Upper lobe of left lung (tissue), 6 donors: ENCODE data around the gene DLL4. TPM values are rescaled to one million over a fixed set of nuclear protein-coding genes. Genes with fewer than 3 reads are reported as not detected.

ENCODE experiments used
- ATAC-seq, 2 donors: fragments of 200-7000 bp; cut with Tn5 transposase; one replicate each; pipeline ENCODE4 v1.9.1; 2022; ENCODE audit warnings: mild to moderate bottlenecking in 2 of 2, moderate library complexity in 2 of 2; ENCODE audit not compliant: low FRiP score in 2 of 2
- DNase-seq, 2 donors: peaks; one replicate each; pipeline ENCODE4 v3.0.0-alpha.2; 2019 to 2020
- H3K27ac ChIP-seq, 4 donors: fragments of 200-600 bp; sonication (generic); one replicate each; pipeline ENCODE4 v1.5.1; 2016 to 2019
- H3K27me3 ChIP-seq, 4 donors: fragments of 200-600 bp; sonication (generic); one replicate each; pipeline ENCODE4 v1.5.1; 2017 to 2019
- H3K36me3 ChIP-seq, 4 donors: fragments of 200-600 bp; sonication (generic); one replicate each; pipeline ENCODE4 v1.5.1; 2016 to 2019
- H3K4me1 ChIP-seq, 4 donors: fragments of 200-600 bp; sonication (generic); one replicate each; pipeline ENCODE4 v1.5.1; 2018 to 2019
- H3K4me3 ChIP-seq, 4 donors: fragments of 200-600 bp; sonication (generic); one replicate each; pipeline ENCODE4 v1.5.1; 2017 to 2019; ENCODE audit warnings: mild to moderate bottlenecking in 2 of 4, moderate library complexity in 1 of 4
- H3K9me3 ChIP-seq, 4 donors: fragments of 200-600 bp; sonication (generic); one replicate each; pipeline ENCODE4 v1.5.1; 2018 to 2019
- EP300 ChIP-seq, 4 donors: sonication (generic); formaldehyde crosslinking; IDR thresholded peaks; one replicate each; pipeline ENCODE4 v1.5.1; 2017; ENCODE audit warnings: antibody characterized with exemption in 4 of 4, control low read depth in 2 of 4
- POLR2A ChIP-seq, 4 donors: fragments of 450-650 bp; IDR thresholded peaks; one replicate each; pipeline ENCODE4 v1.5.1; 2016 to 2017; ENCODE audit warnings: antibody characterized with exemption in 4 of 4, mild to moderate bottlenecking in 2 of 4
- POLR2AphosphoS5 ChIP-seq, 2 donors: sonication (generic); formaldehyde crosslinking; IDR thresholded peaks; one replicate each; pipeline ENCODE4 v1.5.1; 2017; ENCODE audit warnings: antibody characterized with exemption in 2 of 2
- WGBS, 2 donors: methylation state at CpG; one replicate each; pipeline ENCODE4 v1.1.5; 2017 to 2018; 5-methylcytosine and 5-hydroxymethylcytosine counted together
- total RNA-seq, 6 donors: library from RNA; depleted of rRNA in 4 of 6; stranded (reverse); fragments of >200 nt in 4 of 6; gene quantifications; one replicate each; pipeline versions ENCODE4 v1.1.0 to v1.2.1, GENCODE V29; 2016 to 2021
- TF ChIP-seq, protein P1 (sequence below), 6 experiments: fragments of 450-650 bp in 4 of 6; fragments of 200-600 bp in 2 of 6; sonication (generic) in 2 of 6; IDR thresholded peaks; one replicate each; pipeline ENCODE4 v1.5.1; 2016 to 2019; ENCODE audit warnings: antibody characterized with exemption in 6 of 6
- donor health status: DM: no; HTN: no; CAD: no; lungs with moderate emphysema.
- donor health status: DM: no; HTN: yes; CAD: no; lungs with severe emphysema.

The DLL4 gene
- total RNA-seq, 6 donors from 2014 or later, result 9.5 to 38.0 (median 13.7) TPM

DNA sequence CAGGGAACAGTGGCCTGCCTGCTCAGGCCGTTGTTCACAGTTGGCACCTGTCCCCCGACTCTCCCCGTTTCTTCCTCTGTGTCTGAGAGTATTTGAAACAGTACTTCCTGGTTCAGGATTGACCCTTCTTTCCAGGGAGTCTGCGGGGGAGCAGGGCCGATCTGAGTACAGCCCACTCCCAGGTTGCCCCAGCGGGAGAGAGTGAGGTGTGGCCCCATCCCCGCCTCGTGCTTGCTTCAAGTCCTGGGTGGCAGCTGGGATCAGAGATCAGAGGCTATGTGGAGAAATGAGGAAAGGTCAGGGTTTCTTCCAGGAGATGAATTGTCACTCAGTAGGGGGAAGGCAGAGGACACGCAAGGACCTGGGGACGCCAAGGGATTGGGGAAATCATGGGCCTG, 6.5 kb upstream of the DLL4 start:
- DNase-seq (no peak), ATAC-seq (no peak)
- Histone ChIP-seq H3K36me3 (no peaks in the 10 kb centered on the region), H3K4me1 (peaks cover 39 to 48% (median 44%) of the 10 kb centered on the region in 4 donors), H3K9me3 (no peaks in the 10 kb centered on the region), H3K27me3 (peaks cover 0 to 21% (median 8%) of the 10 kb centered on the region in 4 donors), H3K27ac (peak overlapping the region in 3 of 4 donors; percentile 14 to 52 (median 45)), H3K4me3 (no peak overlapping the region)
- WGBS, 2 donors, result 53 to 55% methylated on average over 10 of the region's 10 CpGs
- TF ChIP-seq POLR2AphosphoS5 (IDR thresholded peaks at IDR 0.05) (no peak), EP300 (IDR thresholded peaks at IDR 0.05) (no peak), POLR2A (IDR thresholded peaks at IDR 0.05) (no peak)
- TF ChIP-seq, protein P1, sequence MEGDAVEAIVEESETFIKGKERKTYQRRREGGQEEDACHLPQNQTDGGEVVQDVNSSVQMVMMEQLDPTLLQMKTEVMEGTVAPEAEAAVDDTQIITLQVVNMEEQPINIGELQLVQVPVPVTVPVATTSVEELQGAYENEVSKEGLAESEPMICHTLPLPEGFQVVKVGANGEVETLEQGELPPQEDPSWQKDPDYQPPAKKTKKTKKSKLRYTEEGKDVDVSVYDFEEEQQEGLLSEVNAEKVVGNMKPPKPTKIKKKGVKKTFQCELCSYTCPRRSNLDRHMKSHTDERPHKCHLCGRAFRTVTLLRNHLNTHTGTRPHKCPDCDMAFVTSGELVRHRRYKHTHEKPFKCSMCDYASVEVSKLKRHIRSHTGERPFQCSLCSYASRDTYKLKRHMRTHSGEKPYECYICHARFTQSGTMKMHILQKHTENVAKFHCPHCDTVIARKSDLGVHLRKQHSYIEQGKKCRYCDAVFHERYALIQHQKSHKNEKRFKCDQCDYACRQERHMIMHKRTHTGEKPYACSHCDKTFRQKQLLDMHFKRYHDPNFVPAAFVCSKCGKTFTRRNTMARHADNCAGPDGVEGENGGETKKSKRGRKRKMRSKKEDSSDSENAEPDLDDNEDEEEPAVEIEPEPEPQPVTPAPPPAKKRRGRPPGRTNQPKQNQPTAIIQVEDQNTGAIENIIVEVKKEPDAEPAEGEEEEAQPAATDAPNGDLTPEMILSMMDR (IDR thresholded peaks at IDR 0.05), result no peak

DNA sequence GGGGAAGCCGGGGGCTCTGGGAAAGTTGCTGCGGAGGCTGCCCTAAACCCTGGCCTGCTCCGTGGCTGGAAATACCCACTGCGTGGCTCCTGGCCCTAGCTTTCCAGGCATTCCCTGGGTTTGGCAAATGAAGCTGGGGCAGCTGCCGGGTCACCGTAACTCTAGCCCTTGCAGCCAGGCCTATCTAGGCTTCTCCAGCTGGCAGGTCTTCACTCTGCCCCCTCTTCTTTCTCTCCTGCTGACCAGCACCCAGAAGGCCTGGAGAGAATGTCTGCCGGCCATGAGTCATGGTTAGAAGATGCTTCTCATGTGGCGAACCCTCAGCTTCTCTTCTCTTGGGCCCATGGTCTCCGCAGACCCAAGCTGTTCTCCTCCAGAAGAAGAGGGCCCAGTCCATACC, 5.6 kb upstream of the DLL4 start:
- 88 to 100% methylated on average over 3 to 8 of the region's 9 CpGs for WGBS, 2 donors
- DNase-seq (no peak), ATAC-seq (no peak)
- Histone ChIP-seq H3K4me3 (no peak overlapping the region), H3K27ac (peak overlapping the region in 1 of 4 donors; percentile 6), H3K36me3 (no peaks in the 10 kb centered on the region), H3K9me3 (no peaks in the 10 kb centered on the region), H3K27me3 (peaks cover 0 to 30% (median 13%) of the 10 kb centered on the region in 4 donors), H3K4me1 (peaks cover 39 to 52% (median 44%) of the 10 kb centered on the region in 4 donors)
- TF ChIP-seq EP300 (IDR thresholded peaks at IDR 0.05), result no peak
- TF ChIP-seq, protein P1 (IDR thresholded peaks at IDR 0.05), result no peak
- TF ChIP-seq POLR2AphosphoS5 (IDR thresholded peaks at IDR 0.05), result no peak
- no peak for TF ChIP-seq POLR2A (IDR thresholded peaks at IDR 0.05)

DNA sequence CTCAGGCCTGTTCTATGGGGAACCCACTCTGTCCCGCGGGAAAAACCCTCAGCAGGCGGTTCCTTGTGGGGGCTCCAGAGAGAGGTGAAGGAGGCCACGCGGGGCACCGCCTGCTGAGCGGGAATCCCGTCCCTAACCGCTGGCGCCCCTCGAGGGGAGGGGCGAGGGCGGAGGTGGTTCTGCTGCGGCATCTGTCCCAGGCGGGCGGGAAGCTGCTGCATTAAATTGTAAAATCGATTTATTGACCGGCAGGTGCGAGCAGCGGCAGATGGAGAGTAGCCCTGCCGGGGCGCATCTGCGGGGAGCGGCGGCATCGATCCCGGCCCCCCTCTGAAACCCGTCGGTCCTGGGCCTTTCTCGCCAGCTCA, 3.7 kb upstream of the DLL4 start:
- H3K4me1 ChIP-seq, result peaks cover 45 to 61% (median 56%) of the 10 kb centered on the region in 4 donors

DNA sequence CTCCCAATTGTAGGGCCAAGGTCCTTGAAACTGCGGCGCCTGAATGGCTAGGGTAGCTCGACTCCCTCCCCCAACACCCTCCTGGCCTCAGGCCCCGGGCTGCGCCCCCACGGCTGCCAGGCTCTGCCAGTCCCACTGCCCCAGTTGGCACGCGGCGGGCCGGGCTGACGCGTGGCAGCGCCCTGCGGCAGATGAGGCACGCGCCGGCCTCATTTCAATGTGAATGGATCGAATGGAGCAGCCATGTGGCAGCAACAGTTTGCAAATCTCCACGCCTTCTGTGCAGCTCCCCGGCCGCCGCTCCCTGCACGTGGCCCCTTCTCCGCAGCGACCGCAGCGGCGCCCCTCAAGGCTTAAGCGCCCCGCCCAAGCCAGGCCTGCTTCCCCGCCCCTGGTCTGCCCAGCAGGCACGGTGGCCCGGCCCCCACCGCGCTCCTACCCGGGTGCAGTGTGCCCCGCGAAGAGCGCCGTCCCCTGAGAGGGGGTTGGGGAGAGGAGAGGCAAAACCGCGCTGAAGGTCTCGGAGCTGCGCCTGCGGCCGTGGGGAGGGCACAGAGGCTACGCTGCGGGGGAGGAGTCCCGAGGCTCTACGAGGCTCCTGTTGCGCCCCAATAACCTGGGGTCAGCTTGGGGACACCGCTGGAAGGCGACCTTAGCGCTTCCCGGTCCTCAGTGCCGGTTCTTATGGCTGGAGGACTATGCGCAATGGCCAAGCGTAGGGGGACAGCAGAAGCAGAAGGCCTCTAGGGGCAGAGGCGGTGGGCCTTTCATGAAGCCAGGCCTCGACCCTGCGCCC, 3.1 kb upstream of the DLL4 start:
- Histone ChIP-seq H3K27ac (no peak overlapping the region), H3K27me3 (peaks cover 0 to 53% (median 19%) of the 10 kb centered on the region in 4 donors), H3K4me1 (peaks cover 51 to 67% (median 62%) of the 10 kb centered on the region in 4 donors), H3K36me3 (no peaks in the 10 kb centered on the region), H3K9me3 (no peaks in the 10 kb centered on the region), H3K4me3 (peak overlapping the region in 3 of 4 donors; percentile 2 to 36 (median 25))
- WGBS, 2 donors, result 52% methylated on average over 55 of the region's 61 CpGs; no CpG with 5 or more reads in 1 of the 2 donors
- TF ChIP-seq, protein P1 (IDR thresholded peaks at IDR 0.05), result no peak
- TF ChIP-seq EP300 (IDR thresholded peaks at IDR 0.05), result no peak
- TF ChIP-seq POLR2A (IDR thresholded peaks at IDR 0.05), result no peak
- no peak for TF ChIP-seq POLR2AphosphoS5 (IDR thresholded peaks at IDR 0.05)
- DNase-seq (peak in 1 of 2 donors; percentile 86), ATAC-seq (peak in 1 of 2 donors; percentile 4)

More for the DNA sequence above, 3.7 kb upstream of the DLL4 start:
- no peak for TF ChIP-seq EP300 (IDR thresholded peaks at IDR 0.05)
- no peak for TF ChIP-seq POLR2AphosphoS5 (IDR thresholded peaks at IDR 0.05)
- TF ChIP-seq POLR2A (IDR thresholded peaks at IDR 0.05), result no peak
- TF ChIP-seq, protein P1 (IDR thresholded peaks at IDR 0.05), result no peak
- H3K27ac ChIP-seq, result no peak overlapping the region
- ATAC-seq (no peak), DNase-seq (no peak)
- H3K36me3 ChIP-seq, result no peaks in the 10 kb centered on the region
- WGBS, 2 donors, result 49 to 53% methylated on average over 14 to 30 of the region's 30 CpGs
- peaks cover 0 to 47% (median 19%) of the 10 kb centered on the region in 4 donors for H3K27me3 ChIP-seq
- H3K4me3 ChIP-seq, result no peak overlapping the region
- H3K9me3 ChIP-seq, result no peaks in the 10 kb centered on the region
